ENCODE measurements around the gene DGKQ. TPM values are rescaled to one million over a fixed set of nuclear protein-coding genes. Genes with fewer than 3 reads are reported as not detected.

DGKQ gene
- total and polyA plus RNA-seq, 9 of the 15 experiments (the other 6 are each of a cell fraction or from before 2014, with no cell fraction given), result 0.17 to 22.0 (median 5.6) TPM

DNA sequence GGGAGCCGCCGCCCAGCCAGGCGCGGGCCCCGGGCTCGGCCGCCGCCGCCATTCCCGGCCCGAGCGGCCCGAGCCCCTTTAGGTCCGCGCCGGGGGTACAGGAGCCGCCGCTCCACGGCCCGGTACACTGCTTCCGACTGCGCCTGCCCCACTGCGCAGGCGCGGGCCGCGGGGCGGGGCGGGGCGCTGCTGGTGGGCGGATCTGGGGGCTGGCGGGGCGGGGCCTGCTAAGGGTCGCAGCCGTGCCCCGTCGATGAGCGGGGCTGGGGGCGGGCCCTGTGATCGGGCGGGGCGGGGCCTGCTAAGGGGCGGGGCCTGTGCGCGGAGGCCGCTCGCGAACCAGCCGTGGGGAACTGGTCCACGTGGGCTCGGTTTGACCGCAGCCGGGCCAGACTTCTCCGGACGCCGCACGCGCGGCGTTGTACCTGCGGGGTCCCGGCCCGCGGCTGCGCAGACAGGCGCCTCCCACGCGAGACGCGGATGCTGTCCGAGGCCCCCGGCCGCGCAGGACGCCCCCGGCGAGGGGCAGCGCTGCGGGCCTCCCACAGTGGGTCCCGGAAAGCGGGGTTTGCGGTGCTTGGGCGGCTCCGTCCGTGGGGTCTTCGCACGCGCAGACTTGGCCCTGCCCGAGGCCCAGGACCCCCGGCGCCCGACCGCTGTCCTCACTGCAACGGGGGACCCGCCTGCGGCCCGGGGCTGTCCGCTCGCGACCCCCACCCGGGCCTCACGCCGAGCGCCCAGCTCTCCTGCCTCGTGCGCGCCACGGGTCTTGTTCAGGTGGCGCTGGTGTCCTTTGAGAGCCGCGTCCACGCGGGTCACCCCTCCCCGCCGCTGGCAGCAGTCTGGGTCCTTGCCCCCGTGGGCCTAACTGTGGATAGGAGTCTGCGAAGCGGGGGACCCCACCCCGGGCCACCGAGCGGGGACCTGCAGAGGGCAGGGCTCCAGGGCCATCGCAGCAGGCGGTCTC, at the start of gene DGKQ (continued):
- TF ChIP-seq, protein P1, sequence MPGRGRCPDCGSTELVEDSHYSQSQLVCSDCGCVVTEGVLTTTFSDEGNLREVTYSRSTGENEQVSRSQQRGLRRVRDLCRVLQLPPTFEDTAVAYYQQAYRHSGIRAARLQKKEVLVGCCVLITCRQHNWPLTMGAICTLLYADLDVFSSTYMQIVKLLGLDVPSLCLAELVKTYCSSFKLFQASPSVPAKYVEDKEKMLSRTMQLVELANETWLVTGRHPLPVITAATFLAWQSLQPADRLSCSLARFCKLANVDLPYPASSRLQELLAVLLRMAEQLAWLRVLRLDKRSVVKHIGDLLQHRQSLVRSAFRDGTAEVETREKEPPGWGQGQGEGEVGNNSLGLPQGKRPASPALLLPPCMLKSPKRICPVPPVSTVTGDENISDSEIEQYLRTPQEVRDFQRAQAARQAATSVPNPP (IDR thresholded peaks at IDR 0.05; ENCODE audit: borderline replicate concordance, insufficient read depth, insufficient read length), result no peak
- TF ChIP-seq, protein P2, sequence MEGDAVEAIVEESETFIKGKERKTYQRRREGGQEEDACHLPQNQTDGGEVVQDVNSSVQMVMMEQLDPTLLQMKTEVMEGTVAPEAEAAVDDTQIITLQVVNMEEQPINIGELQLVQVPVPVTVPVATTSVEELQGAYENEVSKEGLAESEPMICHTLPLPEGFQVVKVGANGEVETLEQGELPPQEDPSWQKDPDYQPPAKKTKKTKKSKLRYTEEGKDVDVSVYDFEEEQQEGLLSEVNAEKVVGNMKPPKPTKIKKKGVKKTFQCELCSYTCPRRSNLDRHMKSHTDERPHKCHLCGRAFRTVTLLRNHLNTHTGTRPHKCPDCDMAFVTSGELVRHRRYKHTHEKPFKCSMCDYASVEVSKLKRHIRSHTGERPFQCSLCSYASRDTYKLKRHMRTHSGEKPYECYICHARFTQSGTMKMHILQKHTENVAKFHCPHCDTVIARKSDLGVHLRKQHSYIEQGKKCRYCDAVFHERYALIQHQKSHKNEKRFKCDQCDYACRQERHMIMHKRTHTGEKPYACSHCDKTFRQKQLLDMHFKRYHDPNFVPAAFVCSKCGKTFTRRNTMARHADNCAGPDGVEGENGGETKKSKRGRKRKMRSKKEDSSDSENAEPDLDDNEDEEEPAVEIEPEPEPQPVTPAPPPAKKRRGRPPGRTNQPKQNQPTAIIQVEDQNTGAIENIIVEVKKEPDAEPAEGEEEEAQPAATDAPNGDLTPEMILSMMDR (IDR thresholded peaks at IDR 0.05 in 2 of 3, conservative IDR thresholded peaks at IDR 0.05 in 1 of 3; ENCODE audit: insufficient read depth in 2 of 3, low read depth in 1 of 3, low read length in 3 of 3), result 0 out of 6 replicates have a peak, but pooled peaks of 1 of the 3 experiments have one; percentile 3
- TF ChIP-seq PHF21A (IDR thresholded peaks at IDR 0.05; ENCODE audit: borderline replicate concordance, low read depth) (no peak), CHCHD3 (CRISPR knock-in tag; IDR thresholded peaks at IDR 0.05) (no peak), RBFOX2 (IDR thresholded peaks at IDR 0.05; ENCODE audit: low read depth, low read length) (peak; percentile 79), DDX20 (tag; IDR thresholded peaks at IDR 0.05; ENCODE audit: low read depth) (no peak), CEBPB (tag; IDR thresholded peaks at IDR 0.05) (no peak), SRSF7 (optimal IDR thresholded peaks at IDR 0.05; ENCODE audit: low read depth, low read length) (no peak), EZH2 (IDR thresholded peaks at IDR 0.05; ENCODE audit: borderline replicate concordance, low read depth, low read length) (no peak), L3MBTL2 (IDR thresholded peaks at IDR 0.05) (peak; percentile 75), JUN (IDR thresholded peaks at IDR 0.05; ENCODE audit: borderline replicate concordance, low read depth, low read length) (no peak), JUN (CRISPR knock-in tag; IDR thresholded peaks at IDR 0.05; ENCODE audit: borderline replicate concordance) (peak; percentile 38; the same call in 1 of the 2 replicates), EHMT2 (IDR thresholded peaks at IDR 0.05) (no peak), ZBTB2 (IDR thresholded peaks at IDR 0.05) (no peak), DPF2 (IDR thresholded peaks at IDR 0.05) (no peak), CBX5 (IDR thresholded peaks at IDR 0.05; ENCODE audit: borderline replicate concordance, low read depth) (no peak), PPARD (CRISPR knock-in tag; IDR thresholded peaks at IDR 0.05) (no peak), FOXK1 (CRISPR knock-in tag; IDR thresholded peaks at IDR 0.05; ENCODE audit: borderline replicate concordance) (no peak), NCOA6 (IDR thresholded peaks at IDR 0.05) (no peak), TEAD1 (CRISPR knock-in tag; IDR thresholded peaks at IDR 0.05) (0 out of 4 replicates have a peak, but pooled peaks of 1 of the 2 experiments have one; percentile 43), ZBTB7A (IDR thresholded peaks at IDR 0.05; ENCODE audit: borderline replicate concordance, control insufficient read depth, low read depth, low read length) (peak; percentile 51; the same call in 1 of the 2 replicates), NBN (IDR thresholded peaks at IDR 0.05; ENCODE audit: low read depth) (no peak)
- TF ChIP-seq, protein P3, sequence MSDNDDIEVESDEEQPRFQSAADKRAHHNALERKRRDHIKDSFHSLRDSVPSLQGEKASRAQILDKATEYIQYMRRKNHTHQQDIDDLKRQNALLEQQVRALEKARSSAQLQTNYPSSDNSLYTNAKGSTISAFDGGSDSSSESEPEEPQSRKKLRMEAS (CRISPR knock-in tag; IDR thresholded peaks at IDR 0.05), result peak; percentile 79
- TF ChIP-seq, protein P4, sequence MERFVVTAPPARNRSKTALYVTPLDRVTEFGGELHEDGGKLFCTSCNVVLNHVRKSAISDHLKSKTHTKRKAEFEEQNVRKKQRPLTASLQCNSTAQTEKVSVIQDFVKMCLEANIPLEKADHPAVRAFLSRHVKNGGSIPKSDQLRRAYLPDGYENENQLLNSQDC (CRISPR knock-in tag; IDR thresholded peaks at IDR 0.05), result no peak
